GM21360 (cell line): Measurements from ENCODE around the gene GGA1.

Source experiments
- ATAC-seq: cut with Tn5 transposase; IDR thresholded peaks from one replicate; pipeline ENCODE4 v1.9.1; 2021; ENCODE audit warnings: mild to moderate bottlenecking, moderate library complexity; ENCODE audit not compliant: unreplicated experiment

The GGA1 gene

GRCh38 chr22:37628830-37629229 lies 20.2 kb downstream of the GGA1 start:
- ATAC-seq, result no peak

GRCh38 chr22:37629928-37630327 lies 21.3 kb downstream of the GGA1 start:
- no peak for ATAC-seq

- ATAC-seq, result no peak
Measured at GRCh38 chr22:37630839-37631435, 22.3 kb downstream of the GGA1 start.

- ATAC-seq, result no peak
Measured at GRCh38 chr22:37631448-37632173, 23.0 kb downstream of the GGA1 start.

GRCh38 chr22:37632174-37633088 lies 23.8 kb downstream of the GGA1 start:
- no peak for ATAC-seq

- peak; percentile 45 for ATAC-seq
Measured at GRCh38 chr22:37633089-37633624, 24.5 kb downstream of the GGA1 start.

- peak; percentile 50 for ATAC-seq
Measured at GRCh38 chr22:37633625-37634416, 25.2 kb downstream of the GGA1 start.

- ATAC-seq, result no peak
Measured at GRCh38 chr22:37634417-37634924, 25.8 kb downstream of the GGA1 start.

GRCh38 chr22:37635157-37635556 lies 26.5 kb downstream of the GGA1 start:
- no peak for ATAC-seq

- ATAC-seq, result no peak
Measured at GRCh38 chr22:37636186-37636948, 27.7 kb downstream of the GGA1 start.

GRCh38 chr22:37636949-37637273 lies 28.3 kb downstream of the GGA1 start:
- no peak for ATAC-seq

- no peak for ATAC-seq
Measured at GRCh38 chr22:37638391-37639069, 29.9 kb downstream of the GGA1 start.

- no peak for ATAC-seq
Measured at GRCh38 chr22:37639070-37639760, 30.6 kb downstream of the GGA1 start, which contains the start of gene SH3BP1. Gene SH3BP1, plus strand, starts transcription at chr22:37639669. Its CDS starts 119 bp downstream, at chr22:37639788.

- no peak for ATAC-seq
Measured at GRCh38 chr22:37639771-37640590, 31.3 kb downstream of the GGA1 start.

- ATAC-seq, result no peak
Measured at GRCh38 chr22:37640591-37641560, 32.2 kb downstream of the GGA1 start.

- ATAC-seq, result no peak
Measured at GRCh38 chr22:37641561-37641949, 32.9 kb downstream of the GGA1 start.
